Neuron (in vitro differentiated cells): ENCODE results near the gene ARHGEF6.

Experiments
- H2AFZ ChIP-seq: one replicate; pipeline ENCODE4 v1.6.1; 2013; ENCODE audit warnings: low read depth, mild to moderate bottlenecking, inconsistent platforms, low read length, moderate library complexity
- H3K27me3 ChIP-seq: one replicate; pipeline ENCODE4 v1.6.1; 2013; ENCODE audit warnings: low read length; ENCODE audit not compliant: insufficient read depth
- H3K36me3 ChIP-seq: one replicate; pipeline ENCODE4 v1.6.1; 2013; ENCODE audit warnings: low read length; ENCODE audit not compliant: insufficient read depth
- H3K4me1 ChIP-seq: one replicate; pipeline ENCODE4 v1.6.1; 2013; ENCODE audit warnings: low read length; ENCODE audit not compliant: insufficient read depth
- H3K4me3 ChIP-seq: 2 replicates; pipeline ENCODE4 v1.5.1; 2013; ENCODE audit warnings: mild to moderate bottlenecking, low read length, moderate library complexity
- H3K9me3 ChIP-seq: one replicate; pipeline ENCODE4 v1.6.1; 2013; ENCODE audit warnings: low read length

ARHGEF6 gene

DNA sequence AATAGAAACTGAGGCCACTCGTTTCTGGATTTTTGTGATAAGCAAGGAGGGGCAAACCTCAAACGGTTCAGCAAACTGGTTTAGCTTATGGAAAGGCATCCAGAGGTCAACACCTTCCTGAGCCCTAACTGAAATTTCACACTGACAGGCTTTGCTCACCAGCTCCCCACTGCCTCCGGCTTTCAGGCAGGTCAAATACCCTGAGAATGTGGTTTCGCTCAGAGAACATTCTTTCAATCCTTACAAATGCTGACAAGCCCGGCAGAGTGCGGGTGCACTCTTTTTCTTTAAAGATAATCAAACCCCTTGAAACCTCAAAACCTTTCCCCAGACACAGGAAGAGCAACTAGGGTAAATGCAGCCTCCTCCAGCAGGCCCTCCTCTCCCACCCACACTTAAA lies 91.3 kb downstream of the ARHGEF6 start:
- Histone ChIP-seq H3K4me3 (no peak overlapping the region), H3K4me1 (peaks cover 11% of the 10 kb centered on the region), H3K36me3 (no peaks in the 10 kb centered on the region), H2AFZ (peak overlapping the region; percentile 56), H3K27me3 (no peaks in the 10 kb centered on the region), H3K9me3 (no peaks in the 10 kb centered on the region)

GRCh38 chrX:136687457-136687856 lies 93.3 kb downstream of the ARHGEF6 start:
- no peaks in the 10 kb centered on the region for H3K9me3 ChIP-seq
- no peak overlapping the region for H3K4me3 ChIP-seq
- no peaks in the 10 kb centered on the region for H3K27me3 ChIP-seq
- no peak overlapping the region for H2AFZ ChIP-seq
- peaks cover 11% of the 10 kb centered on the region for H3K4me1 ChIP-seq
- no peaks in the 10 kb centered on the region for H3K36me3 ChIP-seq

- H3K9me3 ChIP-seq = no peaks in the 10 kb centered on the region
- no peaks in the 10 kb centered on the region for H3K36me3 ChIP-seq
- H2AFZ ChIP-seq = no peak overlapping the region
- peaks cover 9% of the 10 kb centered on the region for H3K4me1 ChIP-seq
- H3K4me3 ChIP-seq = no peak overlapping the region
- peaks cover 2% of the 10 kb centered on the region for H3K27me3 ChIP-seq
Measured at GRCh38 chrX:136684120-136684519, 96.6 kb downstream of the ARHGEF6 start.

DNA sequence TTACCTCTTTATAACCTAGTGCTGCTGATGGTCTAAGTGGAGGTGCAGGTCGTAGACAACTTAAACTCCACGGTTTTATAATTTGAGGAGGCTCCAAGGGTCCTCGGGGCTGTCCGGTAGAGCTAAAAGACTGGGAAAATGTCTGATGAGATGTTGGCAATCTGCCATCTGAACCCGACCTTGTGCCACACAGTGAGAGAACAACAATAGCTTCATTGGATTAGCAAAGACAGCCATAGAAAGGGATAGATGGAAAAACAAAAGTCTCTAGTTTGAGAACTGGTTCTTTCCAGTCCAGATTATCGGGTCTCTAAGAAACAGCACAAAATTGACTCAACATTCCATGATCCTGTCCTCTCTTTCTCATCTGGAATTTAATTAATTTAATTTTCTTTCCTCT lies 101.2 kb downstream of the ARHGEF6 start:
- H2AFZ ChIP-seq = no peak overlapping the region
- peak overlapping the region; percentile 29 for H3K4me3 ChIP-seq
- peaks cover 10% of the 10 kb centered on the region for H3K4me1 ChIP-seq
- no peaks in the 10 kb centered on the region for H3K9me3 ChIP-seq
- H3K36me3 ChIP-seq = no peaks in the 10 kb centered on the region
- peaks cover 2% of the 10 kb centered on the region for H3K27me3 ChIP-seq

- Histone ChIP-seq H3K4me3 (no peak overlapping the region), H3K4me1 (peaks cover 4% of the 10 kb centered on the region), H3K36me3 (no peaks in the 10 kb centered on the region), H3K27me3 (no peaks in the 10 kb centered on the region), H2AFZ (no peak overlapping the region), H3K9me3 (no peaks in the 10 kb centered on the region)
Measured at GRCh38 chrX:136674270-136674985, 106.3 kb downstream of the ARHGEF6 start.

GRCh38 chrX:136671006-136671610 lies 109.6 kb downstream of the ARHGEF6 start:
- H3K4me1 ChIP-seq = no peaks in the 10 kb centered on the region
- no peaks in the 10 kb centered on the region for H3K27me3 ChIP-seq
- H3K4me3 ChIP-seq = no peak overlapping the region
- H3K36me3 ChIP-seq = no peaks in the 10 kb centered on the region
- H2AFZ ChIP-seq = no peak overlapping the region
- H3K9me3 ChIP-seq = no peaks in the 10 kb centered on the region

GRCh38 chrX:136667446-136668168 lies 113.1 kb downstream of the ARHGEF6 start:
- no peaks in the 10 kb centered on the region for H3K27me3 ChIP-seq
- H2AFZ ChIP-seq = no peak overlapping the region
- no peaks in the 10 kb centered on the region for H3K4me1 ChIP-seq
- no peak overlapping the region for H3K4me3 ChIP-seq
- H3K36me3 ChIP-seq = no peaks in the 10 kb centered on the region
- no peaks in the 10 kb centered on the region for H3K9me3 ChIP-seq

DNA sequence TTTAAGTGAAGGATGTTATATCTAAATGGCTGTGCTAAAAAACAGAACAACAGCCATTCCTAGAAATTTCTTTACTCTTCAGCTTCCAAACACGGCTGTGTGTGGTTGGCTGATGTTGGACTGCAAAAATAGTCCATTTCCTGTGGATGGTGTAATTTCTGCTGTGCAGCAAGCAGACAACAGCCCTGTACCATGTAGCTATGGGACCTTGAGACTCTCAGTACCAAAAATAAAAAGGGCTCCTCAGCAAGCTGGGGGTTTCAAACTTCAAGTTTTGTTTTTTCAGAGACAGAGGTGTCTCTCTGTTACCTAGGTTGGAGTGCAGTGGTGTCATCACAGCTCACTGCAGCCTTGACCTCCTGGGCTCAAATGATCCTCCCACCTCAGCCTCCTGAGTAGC lies 114.6 kb downstream of the ARHGEF6 start:
- H3K27me3 ChIP-seq = no peaks in the 10 kb centered on the region
- no peaks in the 10 kb centered on the region for H3K9me3 ChIP-seq
- no peak overlapping the region for H2AFZ ChIP-seq
- H3K4me1 ChIP-seq = no peaks in the 10 kb centered on the region
- no peaks in the 10 kb centered on the region for H3K36me3 ChIP-seq
- H3K4me3 ChIP-seq = no peak overlapping the region

- Histone ChIP-seq H3K4me1 (no peaks in the 10 kb centered on the region), H3K9me3 (no peaks in the 10 kb centered on the region), H3K4me3 (no peak overlapping the region), H3K36me3 (no peaks in the 10 kb centered on the region), H3K27me3 (peaks cover 2% of the 10 kb centered on the region), H2AFZ (no peak overlapping the region)
Measured at GRCh38 chrX:136665258-136665900, 115.4 kb downstream of the ARHGEF6 start.

DNA sequence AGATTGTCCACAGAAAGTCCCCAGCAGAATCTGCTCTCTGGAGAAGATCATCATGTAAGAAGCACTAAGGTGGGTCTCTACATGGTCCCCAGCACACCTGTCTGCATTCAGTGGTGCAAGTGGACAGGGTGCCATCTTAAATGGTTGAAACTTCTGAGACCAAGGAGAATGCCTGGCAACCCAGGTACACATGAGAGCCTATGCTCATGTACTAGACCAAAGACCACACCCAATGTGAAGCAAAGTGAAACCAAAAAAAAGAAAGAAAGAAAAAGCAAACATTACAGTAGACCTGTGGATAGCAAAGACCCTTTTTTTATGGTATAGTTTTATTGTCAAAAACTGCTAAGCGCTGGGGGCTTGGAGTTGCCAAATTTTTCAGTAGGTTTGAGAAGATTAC lies 117.8 kb downstream of the ARHGEF6 start:
- Histone ChIP-seq H3K4me1 (no peaks in the 10 kb centered on the region), H3K27me3 (peaks cover 16% of the 10 kb centered on the region), H2AFZ (no peak overlapping the region), H3K36me3 (no peaks in the 10 kb centered on the region), H3K4me3 (no peak overlapping the region), H3K9me3 (no peaks in the 10 kb centered on the region)

DNA sequence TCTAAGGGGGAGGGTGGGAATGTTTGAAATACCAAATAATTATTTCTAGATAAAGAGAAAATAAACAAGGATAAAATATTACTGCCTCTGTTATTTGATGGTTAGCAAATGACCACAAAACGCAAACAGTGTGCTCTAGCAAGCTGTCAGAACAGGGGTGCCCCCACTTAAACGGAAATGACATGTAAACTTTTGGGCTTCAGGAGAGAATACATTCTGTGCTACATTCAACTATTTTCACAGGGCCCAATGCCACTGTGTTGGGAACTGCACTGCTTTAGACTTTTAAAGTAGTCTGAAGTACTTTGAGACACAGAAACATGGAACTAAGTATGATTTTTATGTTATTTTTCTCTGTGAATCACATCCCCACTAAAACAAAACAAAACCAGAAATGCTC lies 118.6 kb downstream of the ARHGEF6 start:
- peaks cover under 1% of the 10 kb centered on the region for H3K4me1 ChIP-seq
- H3K9me3 ChIP-seq = no peaks in the 10 kb centered on the region
- H3K27me3 ChIP-seq = peaks cover 18% of the 10 kb centered on the region
- no peak overlapping the region for H3K4me3 ChIP-seq
- no peaks in the 10 kb centered on the region for H3K36me3 ChIP-seq
- no peak overlapping the region for H2AFZ ChIP-seq

DNA sequence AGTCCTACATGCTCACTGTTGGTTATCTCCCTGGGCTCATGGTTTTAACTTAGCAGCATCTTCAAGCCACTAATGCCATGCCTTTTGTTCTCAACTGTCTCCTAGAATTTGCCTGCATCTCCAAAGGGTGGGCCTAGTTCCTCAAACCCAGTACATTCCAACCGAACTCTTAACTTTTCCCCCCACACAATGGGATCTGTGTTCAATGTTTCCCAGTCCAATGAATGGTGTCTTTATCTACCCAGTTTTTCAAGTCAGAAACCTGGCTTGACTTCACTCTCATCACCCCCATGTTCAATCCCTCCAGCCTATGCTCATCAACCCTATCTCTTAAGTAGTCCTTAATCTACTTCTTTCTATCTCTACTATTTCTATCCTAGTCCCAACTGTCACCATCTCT lies 119.8 kb downstream of the ARHGEF6 start:
- no peaks in the 10 kb centered on the region for H3K9me3 ChIP-seq
- no peaks in the 10 kb centered on the region for H3K36me3 ChIP-seq
- peaks cover 18% of the 10 kb centered on the region for H3K27me3 ChIP-seq
- H2AFZ ChIP-seq = no peak overlapping the region
- peaks cover 7% of the 10 kb centered on the region for H3K4me1 ChIP-seq
- no peak overlapping the region for H3K4me3 ChIP-seq

GRCh38 chrX:136659174-136659573 lies 121.6 kb downstream of the ARHGEF6 start:
- Histone ChIP-seq H2AFZ (no peak overlapping the region), H3K4me3 (no peak overlapping the region), H3K4me1 (peaks cover 7% of the 10 kb centered on the region), H3K9me3 (no peaks in the 10 kb centered on the region), H3K36me3 (no peaks in the 10 kb centered on the region), H3K27me3 (peaks cover 27% of the 10 kb centered on the region)
